HG03432 (cell line): ENCODE results near the gene NUP37.

Source experiments
- ATAC-seq: cut with Tn5 transposase; IDR thresholded peaks from one replicate; pipeline ENCODE4 v1.9.1; 2021; ENCODE audit warnings: mild to moderate bottlenecking, moderate library complexity; ENCODE audit not compliant: unreplicated experiment

The NUP37 gene

GRCh38 chr12:102033991-102034745 is 85.7 kb downstream of the NUP37 start:
- ATAC-seq: no peak

DNA sequence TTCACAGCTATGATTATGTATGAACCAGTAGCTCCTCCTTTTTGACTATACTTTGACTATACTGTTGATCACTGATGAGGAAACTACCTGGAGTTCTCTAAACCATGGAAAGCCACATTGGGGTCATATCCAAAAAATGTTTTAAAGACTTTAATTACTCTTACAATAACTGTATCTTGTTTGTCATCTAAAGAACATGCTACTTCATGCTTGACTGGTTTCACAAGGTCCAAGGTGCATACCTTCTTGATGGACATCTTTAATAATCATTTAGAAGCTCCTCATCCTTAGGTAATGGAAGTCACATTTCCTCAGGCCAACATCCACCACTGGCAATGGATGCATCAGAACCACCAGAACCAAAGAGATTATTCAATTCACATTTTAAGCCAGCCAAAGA is 88.1 kb downstream of the NUP37 start:
- ATAC-seq: no peak

DNA sequence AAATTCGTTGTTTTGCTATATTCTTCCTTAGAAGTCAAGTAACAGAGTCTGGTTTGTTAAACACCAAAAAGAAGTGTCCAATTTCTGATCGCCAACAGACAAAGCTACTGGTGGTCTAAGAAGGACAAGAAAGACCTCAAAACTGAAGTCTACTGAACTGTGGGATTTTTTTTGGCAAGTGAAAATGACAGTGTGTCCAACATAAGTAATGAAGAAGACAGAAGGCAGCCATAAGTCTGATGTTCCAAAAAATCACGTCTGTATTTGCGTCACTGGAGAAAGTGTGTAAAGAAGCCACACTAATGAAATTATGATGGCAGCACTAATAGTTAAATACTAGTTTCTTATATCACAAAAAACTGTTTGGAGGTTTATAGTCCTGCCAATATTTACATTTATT is 90.8 kb downstream of the NUP37 start:
- ATAC-seq: no peak

DNA sequence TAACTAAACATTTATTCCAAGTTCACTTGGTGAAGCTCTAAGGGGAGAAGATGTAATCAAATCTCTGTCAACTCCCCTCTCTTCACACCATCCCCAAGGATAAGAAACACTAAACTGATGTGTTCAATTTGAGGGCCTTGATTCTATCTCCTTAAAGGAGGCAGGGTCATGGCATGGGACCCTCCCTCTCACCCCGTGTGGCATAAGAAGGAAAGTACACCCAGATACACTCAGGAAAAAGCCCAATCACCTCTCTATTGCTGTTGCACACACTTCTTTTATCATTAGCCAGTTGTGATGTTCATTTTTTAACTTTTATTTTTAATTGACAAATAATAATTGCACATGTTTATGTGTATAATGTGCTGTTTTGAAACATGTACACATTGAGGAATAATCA is 93.2 kb downstream of the NUP37 start:
- ATAC-seq: no peak

- no peak for ATAC-seq
Observed at GRCh38 chr12:102024765-102025164, 95.1 kb downstream of the NUP37 start.

DNA sequence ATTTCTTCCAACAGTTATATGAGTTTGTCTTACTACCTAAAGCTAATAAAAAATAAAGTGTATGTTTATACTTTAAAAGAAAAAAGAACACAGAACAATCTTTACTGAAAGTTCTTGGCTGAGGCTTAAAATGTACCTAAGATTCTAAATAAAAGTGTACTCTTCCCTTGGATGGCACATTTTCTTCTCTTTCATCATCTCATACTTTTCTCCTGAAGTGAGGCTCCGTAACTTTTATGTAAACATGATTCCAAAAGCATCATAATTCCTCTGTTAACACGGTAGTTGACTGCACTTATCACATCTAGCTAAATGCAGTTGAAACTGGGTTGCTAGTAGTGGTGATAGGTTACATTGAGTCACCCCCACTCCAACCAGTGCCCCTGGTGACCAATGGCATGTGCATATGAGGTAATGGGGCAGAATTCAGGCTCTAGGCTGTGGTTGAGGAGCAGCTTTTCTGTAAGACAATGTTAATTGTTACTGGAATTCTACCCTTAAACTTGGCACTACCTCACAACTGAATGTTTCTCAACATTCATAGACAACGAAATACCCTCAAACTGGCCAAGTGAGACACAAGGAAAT is 96.5 kb downstream of the NUP37 start:
- ATAC-seq: no peak
